Stimulated activated CD8-positive, alpha-beta memory T cell treated with anti-CD3 and anti-CD28 coated beads, Interleukin-7, amount 100 ng/mL, for 4 hours (primary cell): Measurements from ENCODE around the gene THAP12.
"Not testable (repeated sequence)": the region's sequence is repeated elsewhere in the genome, so short reads cannot be mapped to it uniquely, and the experiment has no call there.

Experiments used
- DNase-seq, 2 donors: peaks; one replicate each; pipeline ENCODE4 v3.0.0-alpha.2; 2020; ENCODE audit warnings: low read depth in 2 of 2

THAP12 gene

GRCh38 chr11:76325185-76325584, 55.7 kb downstream of the THAP12 start:
- no peak for DNase-seq

- no peak for DNase-seq
Measured at GRCh38 chr11:76323804-76324203, 57.1 kb downstream of the THAP12 start.

GRCh38 chr11:76323375-76323774, 57.6 kb downstream of the THAP12 start:
- DNase-seq = not testable (repeated sequence)

GRCh38 chr11:76322942-76323341, 58.0 kb downstream of the THAP12 start:
- no peak for DNase-seq

- no peak for DNase-seq
Measured at GRCh38 chr11:76322540-76322939, 58.4 kb downstream of the THAP12 start.

GRCh38 chr11:76321820-76322524, 59.0 kb downstream of the THAP12 start:
- DNase-seq = no peak

- DNase-seq = no peak
Measured at GRCh38 chr11:76321340-76321739, 59.6 kb downstream of the THAP12 start.

- DNase-seq = no peak
Measured at GRCh38 chr11:76320929-76321328, 60.0 kb downstream of the THAP12 start.

GRCh38 chr11:76319798-76320197, 61.1 kb downstream of the THAP12 start:
- DNase-seq = not testable (repeated sequence)

- DNase-seq = peak; percentile 59 to 67
Measured at GRCh38 chr11:76318744-76319384, 62.1 kb downstream of the THAP12 start.

GRCh38 chr11:76317296-76317695, 63.6 kb downstream of the THAP12 start:
- DNase-seq = no peak

- DNase-seq = no peak
Measured at GRCh38 chr11:76316726-76317125, 64.2 kb downstream of the THAP12 start.

GRCh38 chr11:76315182-76315853, 65.6 kb downstream of the THAP12 start:
- DNase-seq = no peak

- DNase-seq = no peak
Measured at GRCh38 chr11:76314741-76315090, 66.2 kb downstream of the THAP12 start.

- DNase-seq = no peak
Measured at GRCh38 chr11:76313913-76314740, 66.8 kb downstream of the THAP12 start.

- no peak for DNase-seq
Measured at GRCh38 chr11:76313271-76313670, 67.7 kb downstream of the THAP12 start.

GRCh38 chr11:76310832-76311595, 69.9 kb downstream of the THAP12 start:
- DNase-seq = no peak

- DNase-seq = no peak
Measured at GRCh38 chr11:76307978-76308747, 72.8 kb downstream of the THAP12 start.

- DNase-seq = no peak
Measured at GRCh38 chr11:76307396-76307795, 73.5 kb downstream of the THAP12 start.

- no peak for DNase-seq
Measured at GRCh38 chr11:76303399-76303798, 77.5 kb downstream of the THAP12 start.

GRCh38 chr11:76302996-76303395, 77.9 kb downstream of the THAP12 start:
- DNase-seq = no peak
